HepG2 (cell line): ENCODE results near the gene OPRL1. TPM values are rescaled to one million over a fixed set of nuclear protein-coding genes. Genes with fewer than 3 reads are reported as not detected.

ENCODE experiments used
- ASH2L ChIP-seq: fragments of 300-600, 200-600 bp; sonication (generic); IDR thresholded peaks from 2 replicates; pipeline ENCODE4 v1.7.0; 2017; ENCODE audit warnings: low read depth, mild to moderate bottlenecking, moderate library complexity, mixed read lengths, low read length; ENCODE audit not compliant: insufficient read length
- EEA1 ChIP-seq: sonication (generic); formaldehyde crosslinking; IDR thresholded peaks from 2 replicates; pipeline ENCODE4 v1.5.1; 2020; ENCODE audit warnings: mild to moderate bottlenecking, missing genetic modification reagents, borderline replicate concordance
- HOXA9 ChIP-seq: sonication (generic); formaldehyde crosslinking; IDR thresholded peaks from 2 replicates; pipeline ENCODE4 v1.8.1; 2022; ENCODE audit warnings: missing genetic modification reagents, mild to moderate bottlenecking, moderate library complexity, borderline replicate concordance
- IRF2 ChIP-seq: IDR thresholded peaks from 2 replicates; pipeline ENCODE4 v1.6.1; 2018; ENCODE audit warnings: missing genetic modification reagents, missing compliant biosample characterization
- JUND ChIP-seq: sonication (generic); formaldehyde crosslinking; IDR thresholded peaks from 2 replicates; pipeline ENCODE4 v1.8.0; 2022; ENCODE audit warnings: mild to moderate bottlenecking, missing genetic modification reagents
- KLF12 ChIP-seq: sonication (generic); formaldehyde crosslinking; IDR thresholded peaks from 2 replicates; pipeline ENCODE4 v1.4.0; 2020; ENCODE audit warnings: missing genetic modification reagents, borderline replicate concordance
- KLF9 ChIP-seq: IDR thresholded peaks from 2 replicates; pipeline ENCODE4 v1.6.1; 2016; ENCODE audit warnings: low read depth
- MED1 ChIP-seq: sonication (generic); formaldehyde crosslinking; IDR thresholded peaks from 2 replicates; pipeline ENCODE4 v1.4.0; 2020; ENCODE audit warnings: missing genetic modification reagents
- MED13 ChIP-seq: sonication (generic); formaldehyde crosslinking; IDR thresholded peaks from 2 replicates; pipeline ENCODE4 v1.5.0; 2020; ENCODE audit warnings: missing genetic modification reagents
- NFKBIZ ChIP-seq: IDR thresholded peaks from 2 replicates; pipeline ENCODE4 v1.6.1; 2018; ENCODE audit warnings: missing genetic modification reagents, missing compliant biosample characterization
- PRPF4 ChIP-seq: fragments of 200-400 bp; formaldehyde crosslinking; IDR thresholded peaks from 2 replicates; pipeline ENCODE4 v1.6.1; 2016; ENCODE audit warnings: low read length, low read depth; ENCODE audit not compliant: poor library complexity, severe bottlenecking
- PTBP1 ChIP-seq: fragments of 200-400 bp; formaldehyde crosslinking; IDR thresholded peaks from 2 replicates; pipeline ENCODE4 v1.6.1; 2018; ENCODE audit warnings: low read length, low read depth; ENCODE audit not compliant: poor library complexity, severe bottlenecking
- RAD51 ChIP-seq: fragments of 450-650 bp; IDR thresholded peaks from 2 replicates; pipeline ENCODE4 v1.6.1; 2016; ENCODE audit warnings: borderline replicate concordance
- REL ChIP-seq: sonication (generic); formaldehyde crosslinking; conservative IDR thresholded peaks from 2 replicates; pipeline ENCODE4 v1.8.0; 2022; ENCODE audit warnings: mild to moderate bottlenecking, missing genetic modification reagents, moderate library complexity
- RFX1 ChIP-seq: fragments of 450-650 bp; IDR thresholded peaks from 2 replicates; pipeline ENCODE4 v1.6.1; 2017
- SAP130 ChIP-seq: IDR thresholded peaks from 2 replicates; pipeline ENCODE4 v1.6.1; 2016; ENCODE audit warnings: low read depth
- SMARCC2 ChIP-seq: fragments of 450-650 bp; IDR thresholded peaks from 2 replicates; pipeline ENCODE4 v1.6.1; 2017; ENCODE audit warnings: antibody characterized with exemption, mild to moderate bottlenecking
- SRSF4 ChIP-seq: fragments of 200-400 bp; formaldehyde crosslinking; IDR thresholded peaks from one replicate; pipeline ENCODE4 v1.6.1; 2018; ENCODE audit warnings: mild to moderate bottlenecking, low read depth, low read length, moderate library complexity; ENCODE audit not compliant: poor library complexity, severe bottlenecking
- ZNF124 ChIP-seq: sonication (generic); formaldehyde crosslinking; IDR thresholded peaks from 2 replicates; pipeline ENCODE4 v1.4.0; 2020; ENCODE audit warnings: missing genetic modification reagents
- ZNF17 ChIP-seq: sonication (generic); formaldehyde crosslinking; IDR thresholded peaks from 2 replicates; pipeline ENCODE4 v1.5.0; 2020; ENCODE audit warnings: mild to moderate bottlenecking, missing genetic modification reagents
- ZNF232 ChIP-seq: sonication (generic); formaldehyde crosslinking; IDR thresholded peaks from 2 replicates; pipeline ENCODE4 v1.4.0; 2020; ENCODE audit warnings: missing genetic modification reagents, borderline replicate concordance
- ZNF367 ChIP-seq: sonication (generic); formaldehyde crosslinking; IDR thresholded peaks from 2 replicates; pipeline ENCODE4 v1.4.0; 2020; ENCODE audit warnings: missing genetic modification reagents, borderline replicate concordance
- ZNF446 ChIP-seq: sonication (generic); formaldehyde crosslinking; IDR thresholded peaks from 2 replicates; pipeline ENCODE4 v1.5.0; 2020; ENCODE audit warnings: mild to moderate bottlenecking, missing genetic modification reagents
- ZNF577 ChIP-seq: sonication (generic); formaldehyde crosslinking; IDR thresholded peaks from 2 replicates; pipeline ENCODE4 v1.4.0; 2020; ENCODE audit warnings: mild to moderate bottlenecking, low read depth, missing genetic modification reagents, borderline replicate concordance
- ZNF615 ChIP-seq: sonication (generic); formaldehyde crosslinking; IDR thresholded peaks from 2 replicates; pipeline ENCODE4 v1.5.0; 2020; ENCODE audit warnings: mild to moderate bottlenecking, missing genetic modification reagents, borderline replicate concordance
- ZNF639 ChIP-seq: conservative IDR thresholded peaks from 2 replicates; pipeline ENCODE4 v1.6.1; 2018; ENCODE audit warnings: missing genetic modification reagents
- ZNF850 ChIP-seq: sonication (generic); formaldehyde crosslinking; conservative IDR thresholded peaks from 2 replicates; pipeline ENCODE4 v1.9.0; 2021; ENCODE audit warnings: mild to moderate bottlenecking, missing genetic modification reagents
- polyA plus RNA-seq, 8 experiments: library from polyadenylated mRNA; depleted of rRNA in 3 of 8; stranded (reverse) in 7 of 8; unstranded in 1 of 8; fragments of >200 nt; fragmentation: Illumina TruSeq in 4 of 8; extraction: Trizol in 4 of 8; gene quantifications; 2 replicates each; pipeline versions ENCODE4 v1.2.1 to v1.2.3, GENCODE V29; 2011 to 2016; ENCODE audit warnings: low read depth in 4 of 8, missing spikeins in 1 of 8, mixed read lengths in 1 of 8; ENCODE audit not compliant: insufficient read depth in 1 of 8
- total RNA-seq, 5 experiments: library from RNA; depleted of rRNA; stranded (reverse); fragments of >200 nt; fragmentation: Illumina TruSeq; extraction: Trizol; gene quantifications; 2 replicates each; pipeline ENCODE4 v1.2.3, GENCODE V29; 2016; ENCODE audit warnings: low read depth in 1 of 5
- TF ChIP-seq, protein P1 (sequence below): sonication (generic); formaldehyde crosslinking; IDR thresholded peaks from 2 replicates; pipeline ENCODE4 v1.8.0; 2022; ENCODE audit warnings: missing genetic modification reagents, mild to moderate bottlenecking, moderate library complexity, borderline replicate concordance
- TF ChIP-seq, protein P2 (sequence below): sonication (generic); formaldehyde crosslinking; IDR thresholded peaks from 2 replicates; pipeline ENCODE4 v1.4.0; 2020; ENCODE audit warnings: missing genetic modification reagents

OPRL1 gene
- total and polyA plus RNA-seq, 2 of the 13 experiments (the other 11 are each of a cell fraction or from before 2014, with no cell fraction given), result 0.35 to 0.71 TPM

DNA sequence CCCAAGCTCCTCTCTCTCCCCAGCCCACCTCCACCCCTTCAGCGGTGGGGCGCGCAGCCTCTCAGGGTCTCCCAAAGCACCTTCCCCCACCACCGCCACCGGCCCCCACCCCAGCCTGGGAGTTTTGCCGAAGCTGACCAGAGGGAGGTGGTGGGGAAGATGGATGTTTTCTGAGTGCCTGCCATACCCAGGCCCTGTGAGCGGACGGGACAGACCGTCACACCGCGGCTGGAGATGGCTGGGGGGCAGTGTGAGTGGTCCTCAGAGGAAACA is 38.2 kb upstream of the OPRL1 start (continued):
- TF ChIP-seq, protein P1, sequence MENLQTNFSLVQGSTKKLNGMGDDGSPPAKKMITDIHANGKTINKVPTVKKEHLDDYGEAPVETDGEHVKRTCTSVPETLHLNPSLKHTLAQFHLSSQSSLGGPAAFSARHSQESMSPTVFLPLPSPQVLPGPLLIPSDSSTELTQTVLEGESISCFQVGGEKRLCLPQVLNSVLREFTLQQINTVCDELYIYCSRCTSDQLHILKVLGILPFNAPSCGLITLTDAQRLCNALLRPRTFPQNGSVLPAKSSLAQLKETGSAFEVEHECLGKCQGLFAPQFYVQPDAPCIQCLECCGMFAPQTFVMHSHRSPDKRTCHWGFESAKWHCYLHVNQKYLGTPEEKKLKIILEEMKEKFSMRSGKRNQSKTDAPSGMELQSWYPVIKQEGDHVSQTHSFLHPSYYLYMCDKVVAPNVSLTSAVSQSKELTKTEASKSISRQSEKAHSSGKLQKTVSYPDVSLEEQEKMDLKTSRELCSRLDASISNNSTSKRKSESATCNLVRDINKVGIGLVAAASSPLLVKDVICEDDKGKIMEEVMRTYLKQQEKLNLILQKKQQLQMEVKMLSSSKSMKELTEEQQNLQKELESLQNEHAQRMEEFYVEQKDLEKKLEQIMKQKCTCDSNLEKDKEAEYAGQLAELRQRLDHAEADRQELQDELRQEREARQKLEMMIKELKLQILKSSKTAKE (CRISPR knock-in tag), result peak; percentile 9; the same call in 1 of the 2 replicates
- TF ChIP-seq MED13 (CRISPR knock-in tag), result 0 out of 2 replicates have a peak, but pooled peaks have one; percentile 65
- TF ChIP-seq IRF2 (CRISPR knock-in tag), result no peak
- 0 out of 2 replicates have a peak, but pooled peaks have one; percentile 56 for TF ChIP-seq ZNF615
- TF ChIP-seq HOXA9 (CRISPR knock-in tag), result no peak
- TF ChIP-seq RAD51, result no peak
- no peak for TF ChIP-seq ZNF367 (CRISPR knock-in tag)
- no peak for TF ChIP-seq ZNF232 (CRISPR knock-in tag)
- TF ChIP-seq, protein P2, sequence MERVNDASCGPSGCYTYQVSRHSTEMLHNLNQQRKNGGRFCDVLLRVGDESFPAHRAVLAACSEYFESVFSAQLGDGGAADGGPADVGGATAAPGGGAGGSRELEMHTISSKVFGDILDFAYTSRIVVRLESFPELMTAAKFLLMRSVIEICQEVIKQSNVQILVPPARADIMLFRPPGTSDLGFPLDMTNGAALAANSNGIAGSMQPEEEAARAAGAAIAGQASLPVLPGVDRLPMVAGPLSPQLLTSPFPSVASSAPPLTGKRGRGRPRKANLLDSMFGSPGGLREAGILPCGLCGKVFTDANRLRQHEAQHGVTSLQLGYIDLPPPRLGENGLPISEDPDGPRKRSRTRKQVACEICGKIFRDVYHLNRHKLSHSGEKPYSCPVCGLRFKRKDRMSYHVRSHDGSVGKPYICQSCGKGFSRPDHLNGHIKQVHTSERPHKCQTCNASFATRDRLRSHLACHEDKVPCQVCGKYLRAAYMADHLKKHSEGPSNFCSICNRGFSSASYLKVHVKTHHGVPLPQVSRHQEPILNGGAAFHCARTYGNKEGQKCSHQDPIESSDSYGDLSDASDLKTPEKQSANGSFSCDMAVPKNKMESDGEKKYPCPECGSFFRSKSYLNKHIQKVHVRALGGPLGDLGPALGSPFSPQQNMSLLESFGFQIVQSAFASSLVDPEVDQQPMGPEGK (CRISPR knock-in tag), result no peak
- TF ChIP-seq JUND (CRISPR knock-in tag), result no peak
- no peak for TF ChIP-seq ZNF639 (CRISPR knock-in tag)
- no peak for TF ChIP-seq ZNF124 (CRISPR knock-in tag)
- no peak for TF ChIP-seq MED1 (CRISPR knock-in tag)
- no peak for TF ChIP-seq SRSF4
- TF ChIP-seq ASH2L, result no peak
- peak; percentile 16 for TF ChIP-seq PTBP1
- TF ChIP-seq SAP130 (CRISPR knock-in tag), result no peak
- TF ChIP-seq KLF12 (CRISPR knock-in tag), result no peak
- TF ChIP-seq ZNF17 (CRISPR knock-in tag), result no peak
- TF ChIP-seq REL (CRISPR knock-in tag), result no peak
- no peak for TF ChIP-seq ZNF850
- TF ChIP-seq PRPF4, result peak; percentile 10
- TF ChIP-seq KLF9 (CRISPR knock-in tag), result no peak
- TF ChIP-seq EEA1, result no peak
- no peak; the same call in 1 of the 2 replicates for TF ChIP-seq NFKBIZ (CRISPR knock-in tag)
- no peak for TF ChIP-seq SMARCC2
- TF ChIP-seq ZNF446 (CRISPR knock-in tag), result no peak
- TF ChIP-seq ZNF577 (CRISPR knock-in tag), result no peak
- TF ChIP-seq RFX1, result no peak
